ENCODE measurements around the gene LHX8. TPM values are rescaled to one million over a fixed set of nuclear protein-coding genes. Genes with fewer than 3 reads are reported as not detected.

LHX8 gene
- total RNA-seq, 4 donors from 2014 or later: not detected

DNA sequence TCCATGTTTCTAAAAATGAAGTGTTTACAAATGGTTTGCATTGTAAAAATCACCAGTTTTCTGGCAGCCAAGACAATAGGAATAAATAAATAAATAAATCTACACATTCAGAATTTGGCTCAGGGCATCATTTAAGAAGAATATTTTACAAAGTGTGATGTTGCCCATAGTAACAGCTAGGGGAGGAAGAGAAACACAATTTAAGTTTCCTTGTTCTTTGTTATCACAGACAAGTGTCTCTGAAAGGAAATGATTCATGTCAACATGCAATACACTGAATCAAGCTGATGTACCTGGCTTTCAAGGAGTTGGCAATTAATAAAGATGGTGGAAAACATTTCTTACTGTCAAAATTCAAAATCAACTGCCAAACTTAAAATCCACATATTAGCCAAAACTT lies 74.7 kb downstream of the LHX8 start:
- no peaks in the 10 kb centered on the region for H3K27me3 ChIP-seq
- H3K4me3 ChIP-seq: no peak overlapping the region
- H3K27ac ChIP-seq: no peak overlapping the region
- no peaks in the 10 kb centered on the region for H3K36me3 ChIP-seq
- peaks cover 0 to 1% (median 0%) of the 10 kb centered on the region in 4 donors for H3K4me1 ChIP-seq
- DNase-seq (ENCODE audit: low spot score in 2 of 2): no peak
- no peaks in the 10 kb centered on the region for H3K9me3 ChIP-seq
- TF ChIP-seq, protein P1, sequence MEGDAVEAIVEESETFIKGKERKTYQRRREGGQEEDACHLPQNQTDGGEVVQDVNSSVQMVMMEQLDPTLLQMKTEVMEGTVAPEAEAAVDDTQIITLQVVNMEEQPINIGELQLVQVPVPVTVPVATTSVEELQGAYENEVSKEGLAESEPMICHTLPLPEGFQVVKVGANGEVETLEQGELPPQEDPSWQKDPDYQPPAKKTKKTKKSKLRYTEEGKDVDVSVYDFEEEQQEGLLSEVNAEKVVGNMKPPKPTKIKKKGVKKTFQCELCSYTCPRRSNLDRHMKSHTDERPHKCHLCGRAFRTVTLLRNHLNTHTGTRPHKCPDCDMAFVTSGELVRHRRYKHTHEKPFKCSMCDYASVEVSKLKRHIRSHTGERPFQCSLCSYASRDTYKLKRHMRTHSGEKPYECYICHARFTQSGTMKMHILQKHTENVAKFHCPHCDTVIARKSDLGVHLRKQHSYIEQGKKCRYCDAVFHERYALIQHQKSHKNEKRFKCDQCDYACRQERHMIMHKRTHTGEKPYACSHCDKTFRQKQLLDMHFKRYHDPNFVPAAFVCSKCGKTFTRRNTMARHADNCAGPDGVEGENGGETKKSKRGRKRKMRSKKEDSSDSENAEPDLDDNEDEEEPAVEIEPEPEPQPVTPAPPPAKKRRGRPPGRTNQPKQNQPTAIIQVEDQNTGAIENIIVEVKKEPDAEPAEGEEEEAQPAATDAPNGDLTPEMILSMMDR (IDR thresholded peaks at IDR 0.05): no peak
- TF ChIP-seq EP300 (IDR thresholded peaks at IDR 0.05): no peak
- TF ChIP-seq POLR2A (IDR thresholded peaks at IDR 0.05): no peak

Small RNA genes lying within 50 kb of the gene (small RNA-seq; reads per million reads assigned to genes)
- gene RNU6-622P: not detected

All from tibial nerve (tissue), 4 donors.